ENCODE data around the gene FAM107B. TPM values are rescaled to one million over a fixed set of nuclear protein-coding genes. Genes with fewer than 3 reads are reported as not detected.
A peak's percentile ranks its signal among the peaks of the same experiment; 100 is the strongest.

Gene FAM107B
- total RNA-seq, 1 donor from 2014 or later, result 43.0 TPM

DNA sequence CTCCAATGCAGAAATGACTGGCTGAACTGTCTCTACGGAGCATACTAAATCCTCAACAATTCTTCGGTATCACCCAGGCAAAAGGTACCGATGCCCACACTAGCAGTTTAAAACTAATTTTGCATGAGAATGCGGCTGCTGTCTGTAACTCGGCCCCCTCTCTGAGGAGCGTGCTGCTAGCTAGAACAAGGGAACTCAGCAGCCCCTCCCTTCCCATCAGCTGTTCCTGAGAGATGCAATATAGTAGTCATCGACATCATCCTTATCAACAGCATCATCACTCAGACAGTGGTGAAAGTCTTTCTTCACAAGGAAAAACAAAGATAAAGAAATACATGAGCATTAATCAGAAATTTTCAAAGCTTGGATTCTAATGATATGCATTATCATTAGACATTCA, 254.9 kb downstream of the FAM107B start:
- Mint-ChIP-seq H3K36me3 (peaks cover 18% of the 10 kb centered on the region), H3K27me3 (ENCODE audit: insufficient read depth, low read depth) (no peaks in the 10 kb centered on the region), H3K4me3 (no peak overlapping the region), H3K9me3 (no peaks in the 10 kb centered on the region), H3K4me1 (no peaks in the 10 kb centered on the region), H3K27ac (no peak overlapping the region)
- H2AFZ ChIP-seq (replicated peaks), result no peak overlapping the region
- no peak overlapping the region for H3K9ac ChIP-seq
- peaks cover 4% of the 10 kb centered on the region for H3F3A ChIP-seq (ENCODE audit: low read depth)
- no peak for DNase-seq (ENCODE audit: low spot score)
- H3K36me3 ChIP-seq, result peaks cover 3% of the 10 kb centered on the region
- no peaks in the 10 kb centered on the region for H3K79me2 ChIP-seq (ENCODE audit: low read depth)
- no peaks in the 10 kb centered on the region for H3K27me3 ChIP-seq
- H3K27ac ChIP-seq, result no peak overlapping the region
- TF ChIP-seq EZH2 (IDR thresholded peaks at IDR 0.05), result no peak
- TF ChIP-seq, protein P1, sequence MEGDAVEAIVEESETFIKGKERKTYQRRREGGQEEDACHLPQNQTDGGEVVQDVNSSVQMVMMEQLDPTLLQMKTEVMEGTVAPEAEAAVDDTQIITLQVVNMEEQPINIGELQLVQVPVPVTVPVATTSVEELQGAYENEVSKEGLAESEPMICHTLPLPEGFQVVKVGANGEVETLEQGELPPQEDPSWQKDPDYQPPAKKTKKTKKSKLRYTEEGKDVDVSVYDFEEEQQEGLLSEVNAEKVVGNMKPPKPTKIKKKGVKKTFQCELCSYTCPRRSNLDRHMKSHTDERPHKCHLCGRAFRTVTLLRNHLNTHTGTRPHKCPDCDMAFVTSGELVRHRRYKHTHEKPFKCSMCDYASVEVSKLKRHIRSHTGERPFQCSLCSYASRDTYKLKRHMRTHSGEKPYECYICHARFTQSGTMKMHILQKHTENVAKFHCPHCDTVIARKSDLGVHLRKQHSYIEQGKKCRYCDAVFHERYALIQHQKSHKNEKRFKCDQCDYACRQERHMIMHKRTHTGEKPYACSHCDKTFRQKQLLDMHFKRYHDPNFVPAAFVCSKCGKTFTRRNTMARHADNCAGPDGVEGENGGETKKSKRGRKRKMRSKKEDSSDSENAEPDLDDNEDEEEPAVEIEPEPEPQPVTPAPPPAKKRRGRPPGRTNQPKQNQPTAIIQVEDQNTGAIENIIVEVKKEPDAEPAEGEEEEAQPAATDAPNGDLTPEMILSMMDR (IDR thresholded peaks at IDR 0.05), result no peak
- no peak for TF ChIP-seq EZH2phosphoT487 (IDR thresholded peaks at IDR 0.05)
- H4K20me1 ChIP-seq (ENCODE audit: low read depth), result no peaks in the 10 kb centered on the region
- no peak overlapping the region for H3K4me3 ChIP-seq
- peaks cover 6% of the 10 kb centered on the region for H3K4me1 ChIP-seq
- H3K9me3 ChIP-seq (ENCODE audit: low read depth), result no peaks in the 10 kb centered on the region
- peak overlapping the region; percentile 5 for H3K4me2 ChIP-seq

DNA sequence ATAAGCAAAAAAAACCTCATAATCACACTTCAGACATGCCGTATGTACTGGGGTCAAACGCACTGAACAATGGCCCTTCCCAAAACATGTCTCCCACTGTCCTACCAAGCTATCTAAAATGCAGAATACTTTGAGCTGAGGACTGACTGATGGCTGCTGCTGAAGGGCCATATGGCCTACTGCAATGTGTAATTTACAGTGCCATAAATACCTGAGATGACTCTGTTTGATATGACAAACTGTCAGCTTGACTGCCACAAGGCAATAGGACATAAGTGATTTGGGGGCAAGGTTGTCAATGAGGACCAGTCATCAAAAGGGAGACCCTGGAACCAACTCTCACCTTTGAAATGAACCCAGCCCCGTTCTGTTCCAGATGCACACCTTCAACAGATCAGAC, 256.5 kb downstream of the FAM107B start:
- no peak overlapping the region for H3K27ac ChIP-seq
- H3K9ac ChIP-seq, result no peak overlapping the region
- no peak overlapping the region for H3K4me3 ChIP-seq
- TF ChIP-seq EZH2phosphoT487 (IDR thresholded peaks at IDR 0.05) (no peak), EZH2 (IDR thresholded peaks at IDR 0.05) (no peak)
- TF ChIP-seq, protein P1 (IDR thresholded peaks at IDR 0.05), result no peak
- peaks cover 4% of the 10 kb centered on the region for H3F3A ChIP-seq (ENCODE audit: low read depth)
- no peaks in the 10 kb centered on the region for H3K27me3 ChIP-seq
- no peak for DNase-seq (ENCODE audit: low spot score)
- H4K20me1 ChIP-seq (ENCODE audit: low read depth), result no peaks in the 10 kb centered on the region
- H3K9me3 ChIP-seq (ENCODE audit: low read depth), result no peaks in the 10 kb centered on the region
- H3K4me2 ChIP-seq, result no peak overlapping the region
- no peaks in the 10 kb centered on the region for H3K9me3 Mint-ChIP-seq
- peaks cover 6% of the 10 kb centered on the region for H3K4me1 ChIP-seq
- peaks cover 18% of the 10 kb centered on the region for H3K36me3 Mint-ChIP-seq
- H3K27me3 Mint-ChIP-seq (ENCODE audit: insufficient read depth, low read depth), result no peaks in the 10 kb centered on the region
- H2AFZ ChIP-seq (replicated peaks), result no peak overlapping the region
- no peaks in the 10 kb centered on the region for H3K4me1 Mint-ChIP-seq
- no peaks in the 10 kb centered on the region for H3K79me2 ChIP-seq (ENCODE audit: low read depth)
- H3K4me3 Mint-ChIP-seq, result no peak overlapping the region
- H3K36me3 ChIP-seq, result peaks cover 3% of the 10 kb centered on the region
- no peak overlapping the region for H3K27ac Mint-ChIP-seq

- TF ChIP-seq EZH2phosphoT487 (IDR thresholded peaks at IDR 0.05), result no peak
- no peak for TF ChIP-seq EZH2 (IDR thresholded peaks at IDR 0.05)
- TF ChIP-seq, protein P1 (IDR thresholded peaks at IDR 0.05), result no peak
- Histone ChIP-seq H4K20me1 (ENCODE audit: low read depth) (no peaks in the 10 kb centered on the region), H3K4me3 (no peak overlapping the region), H3K27ac (no peak overlapping the region), H3F3A (ENCODE audit: low read depth) (no peaks in the 10 kb centered on the region), H3K36me3 (peaks cover 10% of the 10 kb centered on the region), H3K9ac (no peak overlapping the region), H3K9me3 (ENCODE audit: low read depth) (no peaks in the 10 kb centered on the region), H3K4me1 (no peaks in the 10 kb centered on the region), H3K79me2 (ENCODE audit: low read depth) (no peaks in the 10 kb centered on the region), H3K27me3 (no peaks in the 10 kb centered on the region), H3K4me2 (no peak overlapping the region), H2AFZ (replicated peaks) (no peak overlapping the region)
- no peak overlapping the region for H3K4me3 Mint-ChIP-seq
- no peak overlapping the region for H3K27ac Mint-ChIP-seq
- no peak for DNase-seq (ENCODE audit: low spot score)
- H3K27me3 Mint-ChIP-seq (ENCODE audit: insufficient read depth, low read depth), result no peaks in the 10 kb centered on the region
- H3K36me3 Mint-ChIP-seq, result peaks cover 22% of the 10 kb centered on the region
- peaks cover 2% of the 10 kb centered on the region for H3K9me3 Mint-ChIP-seq
- H3K4me1 Mint-ChIP-seq, result no peaks in the 10 kb centered on the region
Observed at GRCh38 chr10:14513123-14513522, 261.6 kb downstream of the FAM107B start.

Data from neural progenitor cell (in vitro differentiated cells).